ENCODE measurements around the gene PRG2.

Gene PRG2

DNA sequence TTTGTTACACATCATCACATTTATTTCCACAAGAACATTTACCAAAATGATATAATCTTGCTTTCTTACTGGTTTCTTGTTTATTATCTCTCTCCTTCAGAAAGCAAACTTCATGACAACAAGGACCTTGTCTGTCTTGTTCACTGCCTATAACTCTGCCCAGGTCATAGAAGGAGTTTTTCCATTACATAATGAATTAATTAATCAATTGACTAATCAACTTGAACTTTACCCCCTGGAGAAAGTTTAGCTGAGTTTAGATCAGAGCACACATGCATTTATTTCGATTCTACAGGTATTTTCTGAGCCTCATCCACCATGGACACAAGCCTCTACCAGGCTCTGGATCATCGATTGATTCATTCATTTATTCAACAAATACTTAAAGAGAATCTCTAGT, 6.3 kb upstream of the PRG2 start:
- DNase-seq (ENCODE audit: low read depth), result no peak

DNA sequence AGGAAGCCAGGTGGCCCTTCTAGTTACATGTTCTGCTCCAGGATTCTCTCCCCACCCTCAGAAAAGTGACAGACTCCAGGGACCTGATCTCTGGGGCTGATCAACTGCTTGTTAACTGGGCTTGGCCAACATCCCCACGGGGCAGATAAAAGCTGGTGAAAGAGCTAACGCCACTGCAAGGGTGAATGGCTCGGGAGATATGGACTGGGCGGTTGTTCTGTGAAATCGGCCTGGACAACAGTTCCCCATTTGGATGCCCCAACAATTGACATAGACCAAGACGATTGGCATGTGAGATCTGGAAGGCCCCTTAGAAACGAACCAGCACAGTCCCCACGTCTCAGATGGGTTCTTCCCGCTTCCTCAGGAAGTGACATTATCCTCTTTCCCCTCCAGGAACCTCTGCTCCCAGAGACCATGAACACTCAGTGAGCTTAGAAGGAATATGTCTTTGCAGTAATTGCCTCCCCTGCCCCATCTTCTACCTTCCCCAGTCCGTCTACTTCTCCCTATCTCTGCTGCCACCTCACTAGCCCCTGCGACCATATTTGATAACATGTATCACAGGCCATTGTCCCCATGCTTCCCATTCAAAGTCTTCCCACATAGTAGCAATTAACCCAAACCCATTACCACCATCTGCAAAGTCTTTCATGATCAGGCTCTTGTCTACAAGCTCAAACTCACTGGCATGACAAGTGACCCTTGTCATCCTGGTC, 5.6 kb upstream of the PRG2 start:
- DNase-seq (ENCODE audit: low read depth), result no peak

DNA sequence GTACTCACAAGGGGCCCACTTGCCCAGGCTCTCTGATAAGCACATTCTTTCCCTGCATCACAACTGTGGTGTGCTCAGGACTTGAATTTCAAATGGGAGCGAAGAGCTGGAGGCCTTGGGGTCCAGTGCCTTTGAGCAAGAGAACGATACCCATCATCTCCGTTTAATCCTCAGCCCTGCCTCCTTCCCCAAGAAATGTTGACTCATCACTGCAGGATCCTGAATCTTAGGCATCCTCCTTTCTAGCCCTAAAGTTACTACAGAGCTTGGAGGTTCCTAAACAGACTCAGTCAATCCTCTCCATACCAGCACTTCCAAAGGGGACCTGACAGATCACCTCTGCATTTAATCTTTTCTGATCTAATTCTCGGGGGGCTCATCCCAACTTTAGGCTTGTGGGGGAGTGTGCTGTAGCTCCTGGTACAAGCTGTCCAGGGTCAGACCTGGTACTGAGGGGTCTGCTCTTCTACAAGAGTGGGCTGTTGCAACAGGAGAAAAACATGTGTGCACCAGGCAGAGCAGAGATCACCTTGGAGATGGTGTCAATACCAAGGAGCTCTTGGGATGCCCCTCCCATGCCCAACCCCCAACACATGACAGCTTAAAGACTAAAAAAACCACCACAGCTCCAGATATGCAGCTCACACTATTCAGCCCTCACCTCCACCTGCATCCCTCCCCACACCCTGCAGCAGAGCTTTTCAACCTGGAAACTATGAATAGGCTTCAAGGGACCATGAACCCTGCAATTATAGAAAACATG, 3.9 kb upstream of the PRG2 start:
- no peak for DNase-seq (ENCODE audit: low read depth)

DNA sequence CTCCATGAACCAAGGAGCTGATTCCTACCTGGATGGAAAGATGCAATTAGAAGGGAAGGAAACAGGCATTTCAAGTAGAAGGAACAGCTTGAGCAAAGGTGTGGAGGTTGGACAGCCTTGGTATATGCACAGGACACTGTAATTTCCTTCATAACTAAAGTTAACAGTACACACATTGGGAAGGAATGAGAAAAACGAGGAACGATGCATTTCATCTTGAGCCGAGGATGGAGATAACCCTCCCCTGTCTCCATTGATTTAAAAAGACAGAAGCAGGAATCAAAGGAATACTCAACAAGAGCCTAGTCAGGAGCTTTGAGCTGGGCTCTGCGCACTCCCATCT, 2.3 kb upstream of the PRG2 start:
- DNase-seq (ENCODE audit: low read depth), result no peak

DNA sequence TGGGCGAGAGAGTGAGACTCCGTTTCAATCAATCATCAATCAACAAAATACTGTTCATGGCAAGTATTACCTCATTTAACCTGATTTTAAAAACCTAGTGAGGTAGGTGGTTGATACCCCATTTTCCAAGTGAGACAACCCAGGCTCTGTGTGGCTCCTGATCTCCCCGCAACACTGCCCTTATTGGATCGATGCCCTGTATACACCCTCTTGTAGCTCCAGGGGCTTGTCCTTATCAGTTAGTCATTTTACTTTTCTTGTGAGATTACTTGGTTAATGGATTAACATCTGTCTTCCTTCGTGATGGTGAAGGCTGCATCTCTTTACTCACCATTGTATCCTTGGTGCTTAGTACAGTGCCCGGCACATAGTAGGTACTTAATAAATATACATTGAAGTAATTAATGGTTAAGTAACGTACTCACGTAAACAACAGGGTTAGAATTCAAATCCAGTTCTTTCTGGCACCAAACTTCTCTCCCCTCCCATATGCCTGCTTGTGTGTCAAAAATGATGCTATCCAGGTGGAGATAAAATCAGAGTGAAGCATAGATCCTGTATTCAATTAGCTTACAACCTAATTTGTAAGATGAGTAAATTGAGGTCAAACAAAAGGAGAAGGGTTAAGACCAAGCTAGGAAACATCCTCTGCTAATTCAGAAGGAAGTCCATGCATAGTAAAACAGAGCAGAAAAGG, 1.8 kb upstream of the PRG2 start:
- DNase-seq (ENCODE audit: low read depth), result no peak

DNA sequence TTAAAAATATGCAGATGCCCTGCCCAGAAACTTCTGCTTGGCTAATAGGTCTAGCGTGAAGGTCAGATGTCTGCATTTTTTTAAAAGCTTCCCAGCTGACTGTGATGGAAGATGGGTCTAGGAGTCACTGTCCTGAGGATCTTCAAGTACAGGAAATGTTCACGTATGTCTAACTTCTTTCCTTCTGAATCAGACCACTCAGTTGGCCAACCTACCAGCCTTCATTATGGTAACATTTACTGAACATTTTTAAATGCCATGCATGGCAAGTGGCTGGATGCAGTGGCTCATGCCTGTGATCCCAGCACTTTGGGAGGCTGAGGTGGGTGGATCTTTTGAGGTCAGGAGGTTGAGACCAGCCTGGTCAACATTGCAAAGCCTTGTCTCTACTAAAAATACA, 1.1 kb upstream of the PRG2 start:
- no peak for DNase-seq (ENCODE audit: low read depth)

DNA sequence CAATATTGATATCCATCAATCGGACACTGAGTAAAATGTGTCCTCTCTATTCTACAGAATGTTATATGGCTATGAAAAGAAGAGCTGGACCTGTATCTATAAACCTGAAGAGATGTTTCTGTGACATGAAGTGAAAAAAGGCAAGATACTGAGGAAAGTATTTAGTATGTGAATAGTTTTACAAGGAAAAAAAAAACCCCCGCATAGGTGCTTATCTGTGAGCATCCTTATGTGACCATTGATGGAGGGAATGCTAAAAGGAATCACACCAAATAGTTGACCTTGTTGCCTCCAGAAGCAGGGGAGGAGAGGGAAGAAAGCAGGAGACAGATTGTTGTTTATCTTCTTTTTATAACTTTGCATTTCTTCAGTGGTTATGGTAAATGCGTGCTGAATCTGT, 661 bp upstream of the PRG2 start:
- no peak for DNase-seq (ENCODE audit: low read depth)

DNA sequence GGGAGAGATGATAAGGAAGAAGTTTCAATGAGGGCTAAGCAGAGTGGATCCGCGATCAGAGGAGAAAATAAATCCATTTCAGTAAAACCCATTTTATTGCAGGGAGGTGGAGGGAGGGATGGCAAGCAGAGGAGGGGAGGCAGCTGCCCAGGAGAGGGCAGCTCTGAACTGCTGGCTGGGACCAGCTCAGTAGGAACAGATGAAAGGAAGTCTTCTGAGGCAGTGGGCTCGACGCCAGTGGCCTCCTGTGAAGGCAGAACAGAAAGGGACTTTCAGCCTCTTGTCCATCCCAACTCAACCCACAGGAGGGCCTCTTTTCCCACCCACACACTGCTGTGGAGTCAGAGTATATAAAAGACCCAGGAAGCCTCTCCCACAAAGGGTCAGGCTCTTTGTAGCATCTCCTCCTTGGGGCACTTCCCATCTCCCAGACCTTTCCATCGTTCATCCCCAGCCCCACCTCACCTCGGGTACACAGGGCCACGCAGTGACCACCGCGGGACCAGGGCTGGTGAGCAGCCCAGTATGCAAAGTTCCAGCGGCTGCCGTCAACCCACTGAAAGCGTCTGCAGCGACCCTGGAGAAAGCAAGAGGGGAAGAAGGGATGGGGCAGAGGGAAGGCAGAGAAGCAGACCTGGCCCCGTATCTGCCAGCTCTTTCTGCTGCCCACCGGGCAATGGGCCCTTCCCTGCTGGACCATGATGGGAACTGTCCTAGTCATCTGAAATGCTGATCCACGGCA, 3.0 kb downstream of the PRG2 start:
- peak; percentile 32 for DNase-seq (ENCODE audit: low read depth)

DNA sequence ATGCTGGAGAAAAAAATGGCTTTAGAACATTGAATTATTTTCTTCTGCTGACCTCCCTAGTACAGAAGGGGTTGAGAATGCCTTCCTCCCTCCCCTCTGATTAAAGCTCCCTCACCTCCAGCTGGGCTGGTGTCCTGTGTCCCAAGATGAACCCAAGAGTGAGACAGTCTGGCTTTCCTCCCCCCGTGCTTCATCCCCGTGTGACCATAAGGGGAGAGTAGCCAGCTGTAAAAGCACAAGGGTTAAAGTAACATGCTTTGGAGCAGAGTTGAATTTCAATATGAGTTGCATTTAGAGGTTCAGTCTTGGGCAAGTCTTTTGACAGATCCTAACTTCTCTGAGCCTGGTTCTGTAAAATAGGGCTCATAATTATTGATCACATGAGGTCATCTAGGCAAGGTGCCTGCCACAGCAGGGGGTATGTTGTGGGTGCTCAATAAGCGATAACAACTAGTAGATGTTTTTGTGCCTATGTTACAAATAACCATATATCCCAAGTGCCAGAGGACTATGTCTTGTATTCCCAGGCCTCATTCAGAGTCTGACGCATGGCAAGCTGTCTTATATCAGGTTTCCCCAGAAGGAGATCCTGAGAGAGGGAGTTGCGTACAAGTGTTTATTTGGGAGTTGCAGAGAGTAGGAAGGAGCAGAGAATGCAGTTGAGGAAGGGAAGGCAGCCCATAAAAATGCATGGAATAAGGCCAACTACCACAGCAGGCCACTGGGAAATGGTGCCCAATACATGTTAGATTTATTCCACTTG, 4.1 kb downstream of the PRG2 start:
- DNase-seq (ENCODE audit: low read depth), result no peak

DNA sequence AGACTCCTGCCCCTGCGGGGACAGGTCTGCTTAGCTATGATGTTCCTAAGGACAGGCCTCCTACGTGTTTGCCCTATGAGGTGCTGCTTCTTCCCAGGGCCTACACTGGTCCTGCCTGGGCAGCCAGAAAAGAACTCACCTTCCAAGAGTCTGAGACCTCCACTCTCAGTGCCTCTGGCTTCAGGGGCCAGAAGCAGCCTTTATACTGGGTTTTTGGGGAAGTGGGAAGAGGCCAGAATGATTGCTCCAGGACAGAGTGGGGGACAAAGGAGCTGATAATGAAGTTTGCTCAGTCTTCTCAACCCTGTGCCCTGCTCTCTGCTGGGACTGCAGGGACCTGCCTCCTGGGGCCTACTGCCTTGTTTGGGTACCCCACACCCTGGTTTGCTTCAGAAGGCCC, 9.5 kb downstream of the PRG2 start, which contains the start of gene PRG3:
PRG3 (minus strand) TSS at position 176 of the 400 bp plus-strand sequence. CDS start 442 bp downstream, outside the sequence.
- DNase-seq (ENCODE audit: low read depth), result no peak

DNA sequence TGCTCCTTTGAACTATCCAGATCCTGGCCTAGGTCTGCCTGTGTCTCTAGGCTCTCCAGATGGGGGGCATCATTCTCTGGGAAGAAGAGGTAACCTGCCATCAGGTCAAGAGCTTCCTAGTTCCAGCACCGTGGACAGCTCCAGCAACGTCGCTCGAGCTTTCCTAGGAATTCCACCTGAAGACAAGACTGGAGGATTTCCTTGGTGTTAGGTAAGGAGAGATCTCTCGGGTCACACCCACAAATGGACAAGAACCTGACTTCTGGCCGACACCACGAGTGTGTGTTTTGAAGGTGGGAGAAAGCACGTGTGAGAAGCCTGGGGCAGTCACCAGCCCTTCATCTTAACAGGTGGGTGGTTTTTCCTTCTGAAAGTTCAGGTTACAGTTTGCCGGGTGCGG, 10.7 kb downstream of the PRG2 start:
- DNase-seq (ENCODE audit: low read depth), result peak; percentile 8

DNA sequence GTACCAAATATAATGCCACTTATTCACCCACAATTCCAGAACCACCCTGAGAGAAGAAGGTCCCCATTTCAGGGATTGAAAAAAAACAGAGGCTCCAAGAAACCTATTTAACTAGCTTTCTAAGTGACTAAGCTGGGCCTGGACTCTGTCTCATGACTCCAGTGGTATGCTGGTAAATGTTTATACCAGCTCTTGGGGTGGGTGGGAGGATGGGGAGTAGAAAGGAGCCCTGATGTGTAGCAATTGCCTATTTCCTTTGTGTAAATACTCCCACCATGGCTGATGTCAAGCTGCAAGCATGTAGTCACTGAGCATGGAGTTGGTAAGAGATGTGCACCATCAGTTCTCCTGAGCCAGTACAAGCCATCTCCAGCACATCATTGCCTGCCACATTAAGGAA, 12.3 kb downstream of the PRG2 start:
- DNase-seq (ENCODE audit: low read depth), result no peak

DNA sequence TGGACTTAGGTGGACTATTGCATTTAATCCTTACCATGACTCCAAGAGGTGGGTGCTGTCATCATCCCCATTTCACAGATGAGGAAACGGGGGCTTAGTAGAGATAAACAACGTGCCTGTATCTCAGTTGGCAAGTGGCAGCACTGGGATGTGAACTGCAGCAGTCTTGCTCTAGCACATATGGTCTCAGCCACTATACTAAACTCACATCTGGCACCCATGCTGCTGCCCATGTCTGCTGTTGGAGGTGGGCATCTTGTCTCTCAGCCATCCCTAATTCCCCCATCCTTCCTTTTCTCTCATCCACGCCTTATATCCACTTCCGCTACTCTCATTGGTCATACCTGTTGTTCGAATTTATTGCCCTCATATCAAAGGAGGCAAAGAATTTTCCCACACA, 13.3 kb downstream of the PRG2 start:
- DNase-seq (ENCODE audit: low read depth), result no peak

DNA sequence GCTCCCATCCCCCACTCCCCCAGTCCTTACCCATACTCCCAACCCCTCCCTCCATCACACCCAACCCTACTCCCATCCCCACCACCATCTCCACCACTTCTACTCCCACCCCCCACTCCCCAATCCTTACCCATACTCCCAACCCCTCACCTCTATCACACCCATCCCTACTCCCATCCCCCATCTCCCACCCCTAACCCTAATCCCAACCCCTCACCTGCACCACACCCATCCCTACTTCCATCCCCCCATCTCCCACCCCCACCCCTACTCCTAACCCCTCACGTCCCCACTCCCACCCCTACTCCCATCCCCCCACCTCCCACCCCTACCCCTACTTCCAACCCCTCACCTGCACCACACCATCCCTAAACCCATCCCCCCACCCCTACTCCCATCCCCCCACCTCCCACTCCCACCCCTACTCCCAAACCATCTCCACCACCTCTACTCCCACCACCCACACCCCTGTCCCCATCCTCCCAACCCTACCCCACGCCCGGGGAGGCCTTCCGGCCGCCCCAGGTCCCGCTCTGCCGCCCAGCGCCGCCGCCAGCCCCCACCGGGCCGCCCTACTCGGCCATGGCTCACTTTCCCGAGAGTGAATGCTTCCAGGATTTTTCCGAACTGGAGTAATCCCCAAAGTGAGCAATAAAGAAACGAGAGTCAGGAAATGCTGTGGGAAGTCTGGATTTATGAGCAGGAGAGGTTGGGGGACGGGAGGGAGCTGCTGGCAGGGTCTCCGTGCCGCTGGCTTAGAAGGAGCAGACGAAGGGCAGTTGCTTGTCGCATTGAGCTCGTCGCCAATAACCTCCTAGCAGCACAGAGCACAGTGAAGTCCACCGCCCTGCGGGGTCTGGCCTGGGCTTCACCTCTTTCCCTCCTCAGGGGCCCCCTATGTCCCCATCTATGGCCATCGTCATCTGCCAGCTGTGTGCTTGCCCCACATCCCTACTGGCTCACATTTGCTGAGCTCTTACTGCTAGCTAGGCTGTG, 14.1 kb downstream of the PRG2 start:
- no peak for DNase-seq (ENCODE audit: low read depth)

DNA sequence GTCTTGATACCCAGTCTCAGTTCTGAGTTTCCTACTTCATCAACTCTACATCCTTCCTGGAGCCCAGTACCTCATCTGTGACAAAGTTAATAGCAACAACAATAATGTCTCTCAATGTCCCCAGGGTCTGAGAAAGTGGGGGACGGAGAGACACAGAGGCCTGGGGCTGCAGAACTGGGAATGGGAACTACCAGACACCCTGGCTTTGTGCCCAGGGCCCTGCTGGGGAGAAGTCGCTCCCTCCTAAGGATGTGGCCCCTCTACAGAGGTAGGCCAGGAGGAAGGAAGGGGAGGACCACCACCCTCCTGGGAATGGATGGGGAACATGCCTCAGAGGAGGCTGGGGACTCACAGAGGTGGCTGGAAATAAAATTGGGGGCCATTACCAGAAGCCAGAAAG, 15.0 kb downstream of the PRG2 start:
- no peak for DNase-seq (ENCODE audit: low read depth)

DNA sequence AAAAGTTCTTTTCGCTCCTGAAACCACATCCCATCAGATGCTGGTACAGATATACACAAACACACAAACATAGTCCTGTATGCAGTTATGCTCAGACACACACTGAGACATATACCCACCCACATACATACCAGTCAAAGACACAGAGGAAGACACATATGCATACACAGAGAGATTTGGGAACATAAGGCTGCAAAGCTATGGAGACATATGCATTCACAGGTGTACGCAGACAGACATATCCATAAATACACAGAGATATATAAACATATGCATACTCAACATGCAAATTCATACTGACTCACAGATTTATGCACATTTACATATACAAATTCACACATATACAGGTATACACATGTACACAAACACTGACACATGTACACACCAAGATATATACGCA, 15.5 kb downstream of the PRG2 start:
- no peak for DNase-seq (ENCODE audit: low read depth)

DNA sequence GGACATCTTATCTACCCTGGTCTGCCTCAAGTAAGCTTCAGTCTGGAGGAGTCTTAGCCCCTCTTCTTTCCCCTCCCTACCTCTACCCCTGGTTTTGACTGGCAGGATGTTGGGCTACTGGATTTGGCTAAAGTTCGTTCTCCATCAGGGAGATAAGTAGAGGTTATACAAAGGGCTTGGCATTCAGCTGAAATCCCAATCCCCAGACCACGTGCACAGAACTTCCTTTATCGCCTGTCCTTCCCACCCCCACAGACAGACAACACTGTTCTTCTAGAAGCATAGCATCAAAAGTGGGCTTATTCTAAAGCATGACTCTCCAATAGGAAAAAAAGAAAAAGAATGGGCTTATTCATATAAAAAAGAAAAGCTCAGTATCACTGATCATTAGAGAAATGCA, 17.3 kb downstream of the PRG2 start:
- DNase-seq (ENCODE audit: low read depth), result no peak

DNA sequence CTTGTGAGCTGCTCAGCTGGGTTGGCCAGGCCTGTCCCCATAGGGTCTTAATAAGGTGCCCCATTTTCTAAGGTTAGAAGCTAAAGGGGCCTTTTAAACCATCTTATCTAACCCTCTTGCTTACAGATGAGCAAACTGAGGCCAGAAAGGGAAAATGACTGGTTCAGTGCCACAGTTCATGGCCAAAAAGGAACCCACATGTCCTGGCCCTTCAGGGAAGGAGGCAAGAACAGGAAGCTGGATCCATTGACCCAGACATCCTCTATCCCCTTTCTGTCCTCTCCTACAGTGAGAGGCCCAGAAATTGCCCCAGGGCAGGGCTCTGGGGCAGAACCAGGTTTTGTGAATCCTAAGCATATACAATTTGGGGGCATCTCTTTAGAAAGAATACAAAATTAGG, 19.5 kb downstream of the PRG2 start:
- DNase-seq (ENCODE audit: low read depth), result no peak

DNA sequence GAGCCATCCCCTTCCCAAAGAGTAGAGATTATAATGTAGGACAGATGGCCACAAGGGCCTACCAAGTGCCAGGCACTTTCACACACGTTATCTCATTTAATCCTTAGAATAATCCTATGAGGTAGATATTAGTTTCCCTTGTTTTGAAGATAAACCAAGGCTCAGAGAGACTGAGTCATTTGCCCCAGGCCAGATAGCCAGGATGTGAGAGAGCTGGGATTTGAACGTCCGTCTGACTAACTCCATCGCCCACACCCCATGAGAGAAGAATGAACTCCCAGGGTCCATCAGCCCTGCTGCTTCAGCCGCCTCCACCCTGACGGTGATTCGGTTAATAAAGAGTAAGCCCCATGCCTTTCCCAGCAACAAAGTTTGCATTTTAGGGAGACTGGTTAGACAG, 20.2 kb downstream of the PRG2 start:
- DNase-seq (ENCODE audit: low read depth), result no peak

DNA sequence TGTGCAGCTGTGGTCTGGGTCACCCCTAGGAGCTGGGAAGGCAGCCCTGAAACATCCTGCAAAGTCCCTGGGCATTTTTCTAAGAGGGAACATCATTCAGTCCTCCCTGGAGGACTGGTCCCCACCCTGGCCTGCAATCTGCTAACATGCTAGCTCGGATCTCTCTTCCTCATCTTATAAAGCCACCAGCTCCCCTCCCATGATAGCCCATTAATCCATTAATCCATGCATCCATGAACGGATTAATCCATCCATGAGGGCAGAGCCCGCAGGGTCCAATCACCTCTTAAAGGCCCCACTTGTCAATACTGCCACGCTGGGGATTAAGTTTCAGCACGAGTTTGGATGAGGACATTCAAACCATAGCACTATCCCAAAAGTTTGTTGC, 21.6 kb downstream of the PRG2 start:
- DNase-seq (ENCODE audit: low read depth), result no peak
